ENCODE results near the gene FBXL12. TPM values are rescaled to one million over a fixed set of nuclear protein-coding genes. Genes with fewer than 3 reads are reported as not detected.
A peak's percentile ranks its signal among the peaks of the same experiment; 100 is the strongest.
"Not testable (repeated sequence)": the region's sequence is repeated elsewhere in the genome, so short reads cannot be mapped to it uniquely, and the experiment has no call there.

FBXL12 gene
- total and polyA plus RNA-seq, 2 donors, result 16.1 to 37.5 TPM

- DNase-seq (ENCODE audit: extremely low spot score), result peak; percentile 94
- WGBS, result 5% methylated on average over 70 of the region's 70 CpGs
- H3K27ac ChIP-seq (ENCODE audit: low read depth), result peak overlapping the region; percentile 98
- peak overlapping the region; percentile 58 for H3K4me3 ChIP-seq (ENCODE audit: low read depth, low read length)
- no peaks in the 10 kb centered on the region for H3K4me1 ChIP-seq (ENCODE audit: insufficient read depth)
- no peaks in the 10 kb centered on the region for H3K36me3 ChIP-seq (ENCODE audit: insufficient read depth)
Observed at GRCh38 chr19:9792206-9793070, 26.4 kb downstream of the FBXL12 start.

- WGBS, result 3% methylated on average over 50 of the region's 50 CpGs
- DNase-seq (ENCODE audit: extremely low spot score), result peak; percentile 92
- H3K4me3 ChIP-seq (ENCODE audit: low read depth, low read length), result peak overlapping the region; percentile 58
- H3K27ac ChIP-seq (ENCODE audit: low read depth), result peak overlapping the region; percentile 98
- H3K36me3 ChIP-seq (ENCODE audit: insufficient read depth), result no peaks in the 10 kb centered on the region
- no peaks in the 10 kb centered on the region for H3K4me1 ChIP-seq (ENCODE audit: insufficient read depth)
Observed at GRCh38 chr19:9791552-9792205, 27.2 kb downstream of the FBXL12 start.

GRCh38 chr19:9791073-9791367, 27.9 kb downstream of the FBXL12 start:
- not testable (repeated sequence) for H3K4me1 ChIP-seq (ENCODE audit: insufficient read depth); H3K36me3 ChIP-seq (ENCODE audit: insufficient read depth); H3K27ac ChIP-seq (ENCODE audit: low read depth); DNase-seq (ENCODE audit: extremely low spot score); H3K4me3 ChIP-seq (ENCODE audit: low read depth, low read length)
- 58% methylated on average over 6 of the region's 6 CpGs for WGBS

DNA sequence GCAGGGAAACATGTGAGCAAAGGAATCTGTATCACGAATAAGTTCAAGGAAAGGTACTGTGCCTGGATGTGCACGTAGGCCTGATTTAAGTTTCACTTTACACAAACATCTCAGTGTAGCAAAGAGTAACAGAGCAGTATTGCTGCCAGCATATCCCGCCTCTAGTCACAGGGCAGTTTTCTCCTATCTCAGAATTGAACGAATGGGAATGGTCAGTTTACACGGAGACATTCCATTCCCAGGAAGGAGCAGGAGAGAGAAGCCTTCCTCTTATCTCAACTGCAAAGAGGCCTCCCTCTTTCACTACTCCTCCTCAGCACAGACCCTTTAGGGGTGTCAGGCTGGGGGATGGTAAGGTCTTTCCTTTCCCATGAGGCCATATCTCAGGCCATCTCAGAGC, 29.3 kb downstream of the FBXL12 start:
- DNase-seq (ENCODE audit: extremely low spot score); H3K4me3 ChIP-seq (ENCODE audit: low read depth, low read length); H3K4me1 ChIP-seq (ENCODE audit: insufficient read depth); H3K36me3 ChIP-seq (ENCODE audit: insufficient read depth): not testable (repeated sequence)
- H3K27ac ChIP-seq (ENCODE audit: low read depth), result peak overlapping the region; percentile 51
- 18% methylated on average over 5 of the region's 5 CpGs for WGBS

- Histone ChIP-seq H3K27ac (ENCODE audit: low read depth) (peak overlapping the region; percentile 86), H3K4me3 (ENCODE audit: low read depth, low read length) (no peak overlapping the region), H3K4me1 (ENCODE audit: insufficient read depth) (no peaks in the 10 kb centered on the region), H3K36me3 (ENCODE audit: insufficient read depth) (no peaks in the 10 kb centered on the region)
- no peak for DNase-seq (ENCODE audit: extremely low spot score)
- 46% methylated on average over 11 of the region's 11 CpGs for WGBS
Observed at GRCh38 chr19:9789066-9789465, 29.8 kb downstream of the FBXL12 start.

DNA sequence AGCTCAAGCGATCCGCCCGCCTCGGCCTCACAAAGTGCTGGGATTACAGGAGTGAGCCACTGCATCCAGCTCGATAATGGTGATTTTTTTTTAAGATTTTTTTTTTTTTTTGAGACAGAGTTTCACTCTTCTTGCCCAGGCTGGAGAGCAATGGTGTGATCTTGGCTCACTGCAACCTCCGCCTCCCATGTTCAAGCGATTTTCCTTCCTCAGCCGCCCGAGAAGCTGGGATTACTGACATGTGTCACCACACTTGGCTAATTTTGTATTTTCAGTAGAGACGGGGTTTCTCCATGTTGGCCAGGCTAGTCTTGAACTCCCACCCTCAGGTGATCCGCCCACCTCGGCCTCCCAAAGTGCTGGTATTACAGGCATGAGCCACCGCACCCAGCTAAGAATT, 30.3 kb downstream of the FBXL12 start:
- 88% methylated on average over 13 of the region's 13 CpGs for WGBS
- not testable (repeated sequence) for DNase-seq (ENCODE audit: extremely low spot score); H3K36me3 ChIP-seq (ENCODE audit: insufficient read depth); H3K4me3 ChIP-seq (ENCODE audit: low read depth, low read length); H3K27ac ChIP-seq (ENCODE audit: low read depth); H3K4me1 ChIP-seq (ENCODE audit: insufficient read depth)

DNA sequence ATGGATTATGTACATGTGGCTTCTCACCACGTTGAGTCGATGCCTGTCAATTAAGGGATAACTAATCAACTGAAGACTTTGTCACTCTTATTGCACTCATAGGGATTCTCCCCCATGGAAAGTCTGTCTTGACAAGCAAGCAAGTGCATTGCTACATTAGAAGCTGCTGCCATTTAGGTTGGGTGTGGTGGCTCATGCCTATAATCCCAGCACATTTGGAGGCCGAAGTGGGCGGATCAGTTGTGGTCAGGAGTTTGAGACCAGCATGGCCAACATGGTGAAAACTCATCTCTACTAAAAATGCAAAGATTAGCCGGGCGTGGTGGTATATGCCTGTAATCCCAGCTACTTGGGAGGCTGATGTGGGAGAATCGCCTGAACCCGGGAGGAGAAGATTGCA, 32.1 kb downstream of the FBXL12 start:
- Histone ChIP-seq H3K36me3 (ENCODE audit: insufficient read depth) (no peaks in the 10 kb centered on the region), H3K4me1 (ENCODE audit: insufficient read depth) (no peaks in the 10 kb centered on the region), H3K4me3 (ENCODE audit: low read depth, low read length) (no peak overlapping the region), H3K27ac (ENCODE audit: low read depth) (no peak overlapping the region)
- WGBS, result 93% methylated on average over 8 of the region's 8 CpGs
- DNase-seq (ENCODE audit: extremely low spot score), result no peak

DNA sequence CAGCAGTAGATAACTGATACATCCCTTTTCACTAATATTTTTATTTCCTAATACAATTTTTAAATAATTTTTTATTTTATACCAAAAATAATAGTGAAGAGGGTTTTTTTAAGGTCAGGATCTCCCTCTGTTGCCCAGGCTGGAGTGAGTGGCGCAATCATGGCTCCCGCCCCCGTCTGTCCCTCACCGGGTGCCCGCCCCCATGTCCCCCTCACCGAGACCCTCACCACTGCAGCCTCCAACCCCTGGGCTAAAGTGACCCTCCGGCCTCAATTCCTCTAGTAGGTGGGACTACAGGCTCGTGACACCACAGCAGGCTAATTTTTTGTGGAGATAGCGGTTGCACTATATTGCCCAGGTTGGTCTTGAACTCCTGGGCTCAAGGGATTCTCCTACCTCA, 32.5 kb downstream of the FBXL12 start:
- Histone ChIP-seq H3K36me3 (ENCODE audit: insufficient read depth) (no peaks in the 10 kb centered on the region), H3K4me3 (ENCODE audit: low read depth, low read length) (peak overlapping the region; percentile 48), H3K27ac (ENCODE audit: low read depth) (peak overlapping the region; percentile 95), H3K4me1 (ENCODE audit: insufficient read depth) (no peaks in the 10 kb centered on the region)
- no peak for DNase-seq (ENCODE audit: extremely low spot score)
- WGBS, result 53% methylated on average over 9 of the region's 9 CpGs

- H3K4me3 ChIP-seq (ENCODE audit: low read depth, low read length), result peak overlapping the region; percentile 48
- WGBS, result 2% methylated on average over 74 of the region's 74 CpGs
- no peaks in the 10 kb centered on the region for H3K4me1 ChIP-seq (ENCODE audit: insufficient read depth)
- peak overlapping the region; percentile 95 for H3K27ac ChIP-seq (ENCODE audit: low read depth)
- peak; percentile 94 for DNase-seq (ENCODE audit: extremely low spot score)
- H3K36me3 ChIP-seq (ENCODE audit: insufficient read depth), result peaks cover 2% of the 10 kb centered on the region
Observed at GRCh38 chr19:9785367-9786331, 33.2 kb downstream of the FBXL12 start.

GRCh38 chr19:9784163-9784496, 34.7 kb downstream of the FBXL12 start:
- not testable (repeated sequence) for H3K4me3 ChIP-seq (ENCODE audit: low read depth, low read length); H3K4me1 ChIP-seq (ENCODE audit: insufficient read depth); DNase-seq (ENCODE audit: extremely low spot score); H3K36me3 ChIP-seq (ENCODE audit: insufficient read depth); H3K27ac ChIP-seq (ENCODE audit: low read depth)
- 59% methylated on average over 6 of the region's 6 CpGs for WGBS

GRCh38 chr19:9782338-9782737, 36.5 kb downstream of the FBXL12 start:
- Histone ChIP-seq H3K4me1 (ENCODE audit: insufficient read depth) (no peaks in the 10 kb centered on the region), H3K36me3 (ENCODE audit: insufficient read depth) (peaks cover 2% of the 10 kb centered on the region), H3K4me3 (ENCODE audit: low read depth, low read length) (no peak overlapping the region), H3K27ac (ENCODE audit: low read depth) (no peak overlapping the region)
- DNase-seq (ENCODE audit: extremely low spot score), result no peak
- 94% methylated on average over 2 of the region's 2 CpGs for WGBS

GRCh38 chr19:9768175-9769112, 50.4 kb downstream of the FBXL12 start, which contains the start of gene ZNF846:
Gene ZNF846, minus strand, starts transcription at chr19:9768738. Its CDS starts 3,788 bp downstream, at chr19:9764950.
- Histone ChIP-seq H3K36me3 (ENCODE audit: insufficient read depth) (peaks cover 9% of the 10 kb centered on the region), H3K27ac (ENCODE audit: low read depth) (peak within 1 kb of the TSS; percentile 80), H3K4me3 (ENCODE audit: low read depth, low read length) (peak within 1 kb of the TSS; percentile 59), H3K4me1 (ENCODE audit: insufficient read depth) (no peaks in the 10 kb centered on the region)
- under 1% methylated on average over 65 of the region's 65 CpGs for WGBS
- peak; percentile 95 for DNase-seq (ENCODE audit: extremely low spot score)
